ENCODE measurements around the gene OSR1. TPM values are rescaled to one million over a fixed set of nuclear protein-coding genes. Genes with fewer than 3 reads are reported as not detected.

Gene OSR1
- total and polyA plus RNA-seq, 10 donors: 0.04 to 1.4 (median 0.23) TPM; not detected in 5

DNA sequence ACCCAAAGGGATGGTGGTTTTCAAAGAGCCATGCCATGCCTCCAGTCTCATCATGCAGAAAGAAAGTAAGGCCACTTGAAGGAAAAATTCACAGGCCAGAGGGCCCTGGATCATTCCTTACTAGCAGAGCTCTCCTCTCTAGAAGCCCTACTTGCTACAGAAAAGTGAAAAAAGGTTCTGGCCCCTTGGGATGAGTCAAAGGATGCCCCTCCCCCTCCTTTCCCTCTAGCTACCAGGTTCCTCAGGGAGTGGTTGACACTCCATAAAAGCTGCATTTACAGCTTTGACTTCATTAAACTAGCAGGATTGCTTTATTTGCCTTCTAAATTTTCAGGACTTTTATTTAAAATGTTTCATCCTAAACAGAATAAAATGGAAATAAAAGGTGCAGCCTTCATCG lies 21.2 kb downstream of the OSR1 start:
- 92 to 100% (median 95%) methylated on average over 1 of the region's 1 CpG for WGBS, 5 donors
- Histone ChIP-seq H3K4me1 (no peaks in the 10 kb centered on the region), H3K4me3 (no peak overlapping the region), H3K36me3 (peaks cover 0 to 12% (median 0%) of the 10 kb centered on the region in 6 donors), H3K27ac (no peak overlapping the region), H3K27me3 (replicated peaks in 1 of 7) (no peaks in the 10 kb centered on the region), H3K9me3 (no peaks in the 10 kb centered on the region)
- intact Hi-C loops (cut with DNase I; ENCODE audit: low total_unique reads): no loop called here
- TF ChIP-seq, protein P1, sequence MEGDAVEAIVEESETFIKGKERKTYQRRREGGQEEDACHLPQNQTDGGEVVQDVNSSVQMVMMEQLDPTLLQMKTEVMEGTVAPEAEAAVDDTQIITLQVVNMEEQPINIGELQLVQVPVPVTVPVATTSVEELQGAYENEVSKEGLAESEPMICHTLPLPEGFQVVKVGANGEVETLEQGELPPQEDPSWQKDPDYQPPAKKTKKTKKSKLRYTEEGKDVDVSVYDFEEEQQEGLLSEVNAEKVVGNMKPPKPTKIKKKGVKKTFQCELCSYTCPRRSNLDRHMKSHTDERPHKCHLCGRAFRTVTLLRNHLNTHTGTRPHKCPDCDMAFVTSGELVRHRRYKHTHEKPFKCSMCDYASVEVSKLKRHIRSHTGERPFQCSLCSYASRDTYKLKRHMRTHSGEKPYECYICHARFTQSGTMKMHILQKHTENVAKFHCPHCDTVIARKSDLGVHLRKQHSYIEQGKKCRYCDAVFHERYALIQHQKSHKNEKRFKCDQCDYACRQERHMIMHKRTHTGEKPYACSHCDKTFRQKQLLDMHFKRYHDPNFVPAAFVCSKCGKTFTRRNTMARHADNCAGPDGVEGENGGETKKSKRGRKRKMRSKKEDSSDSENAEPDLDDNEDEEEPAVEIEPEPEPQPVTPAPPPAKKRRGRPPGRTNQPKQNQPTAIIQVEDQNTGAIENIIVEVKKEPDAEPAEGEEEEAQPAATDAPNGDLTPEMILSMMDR (IDR thresholded peaks at IDR 0.05 in 8 of 11, conservative IDR thresholded peaks at IDR 0.05 in 3 of 11): no peak
- TF ChIP-seq POLR2AphosphoS5 (IDR thresholded peaks at IDR 0.05) (no peak), POLR2A (IDR thresholded peaks at IDR 0.05) (no peak)
- no peak for DNase-seq

DNA sequence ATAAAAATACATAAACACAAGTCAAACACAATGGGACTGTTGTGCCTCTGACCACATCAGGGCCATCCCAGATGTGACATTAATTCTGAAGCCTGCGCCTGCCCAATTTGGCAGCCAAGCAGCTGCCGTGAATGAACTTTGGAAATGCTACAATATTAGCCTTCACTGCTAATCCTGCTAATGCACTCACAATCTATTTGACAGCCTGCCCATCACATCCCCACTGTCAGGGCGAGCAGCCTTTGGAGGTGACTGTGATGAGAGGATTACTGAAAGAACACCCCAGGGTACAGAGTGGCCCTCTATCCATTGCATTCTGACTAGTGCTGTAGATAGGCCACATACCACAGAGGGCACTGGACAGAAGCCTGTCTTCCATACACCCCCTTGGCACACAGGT lies 21.6 kb downstream of the OSR1 start:
- no peaks in the 10 kb centered on the region for H3K4me1 ChIP-seq
- 94 to 98% (median 95%) methylated on average over 3 of the region's 3 CpGs for WGBS, 5 donors
- H3K36me3 ChIP-seq: peaks cover 0 to 12% (median 0%) of the 10 kb centered on the region in 6 donors
- TF ChIP-seq, protein P1 (IDR thresholded peaks at IDR 0.05 in 8 of 11, conservative IDR thresholded peaks at IDR 0.05 in 3 of 11): no peak
- TF ChIP-seq POLR2A (IDR thresholded peaks at IDR 0.05) (no peak), POLR2AphosphoS5 (IDR thresholded peaks at IDR 0.05) (no peak)
- intact Hi-C loops (cut with DNase I; ENCODE audit: low total_unique reads): no loop called here
- H3K27ac ChIP-seq: no peak overlapping the region
- no peaks in the 10 kb centered on the region for H3K27me3 ChIP-seq (replicated peaks in 1 of 7)
- H3K9me3 ChIP-seq: no peaks in the 10 kb centered on the region
- DNase-seq: no peak
- H3K4me3 ChIP-seq: no peak overlapping the region

DNA sequence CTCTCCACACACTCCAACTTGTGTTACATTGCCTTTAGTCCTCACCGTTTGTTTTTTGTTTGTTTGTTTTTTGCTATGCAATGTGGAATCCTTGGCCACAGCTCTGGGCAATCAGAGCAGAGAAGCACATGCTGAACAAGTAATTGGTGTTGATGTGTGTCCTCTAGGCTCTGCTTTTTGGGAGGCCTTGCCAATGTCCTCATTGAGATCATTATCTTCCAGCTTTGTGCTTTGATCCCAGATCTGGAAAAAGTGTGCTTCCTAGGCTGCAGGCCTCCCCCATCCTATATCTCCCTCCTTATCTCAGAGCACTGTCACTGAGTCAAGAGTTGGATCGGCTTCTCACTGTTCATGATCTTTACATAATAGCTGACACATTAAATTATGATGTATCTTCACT lies 25.9 kb downstream of the OSR1 start:
- no peak for DNase-seq
- TF ChIP-seq POLR2AphosphoS5 (IDR thresholded peaks at IDR 0.05) (no peak), POLR2A (IDR thresholded peaks at IDR 0.05) (no peak)
- TF ChIP-seq, protein P1 (IDR thresholded peaks at IDR 0.05 in 8 of 11, conservative IDR thresholded peaks at IDR 0.05 in 3 of 11): no peak
- peaks cover 0 to 8% (median 0%) of the 10 kb centered on the region in 6 donors for H3K36me3 ChIP-seq
- no peak overlapping the region for H3K27ac ChIP-seq
- intact Hi-C loops (cut with DNase I; ENCODE audit: low total_unique reads): no loop called here
- no peaks in the 10 kb centered on the region for H3K27me3 ChIP-seq (replicated peaks in 1 of 7)
- H3K4me3 ChIP-seq: no peak overlapping the region
- WGBS, 5 donors: 63 to 75% (median 73%) methylated on average over 2 of the region's 2 CpGs
- H3K4me1 ChIP-seq: no peaks in the 10 kb centered on the region
- no peaks in the 10 kb centered on the region for H3K9me3 ChIP-seq

DNA sequence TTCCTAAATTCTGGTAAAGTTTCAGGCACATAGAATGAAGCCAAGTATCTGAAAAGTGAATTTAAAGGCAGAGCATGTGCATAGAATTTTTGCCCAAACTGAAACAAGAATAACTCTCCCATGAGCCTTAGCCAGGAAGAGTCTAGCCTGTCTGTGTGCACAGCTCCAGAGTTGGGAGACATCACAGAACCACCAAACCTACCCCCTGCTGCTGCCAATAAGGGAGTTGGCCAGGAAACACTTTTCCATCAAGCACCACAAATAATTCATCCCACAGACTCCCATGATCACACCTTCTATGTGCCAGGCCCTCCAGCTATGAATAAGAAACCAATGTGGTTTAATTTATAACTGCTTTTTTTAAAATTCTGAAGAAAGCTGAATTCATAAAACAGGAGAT lies 27.0 kb downstream of the OSR1 start:
- TF ChIP-seq POLR2AphosphoS5 (IDR thresholded peaks at IDR 0.05): no peak
- TF ChIP-seq, protein P1 (IDR thresholded peaks at IDR 0.05 in 8 of 11, conservative IDR thresholded peaks at IDR 0.05 in 3 of 11): no peak
- TF ChIP-seq POLR2A (IDR thresholded peaks at IDR 0.05): no peak
- Histone ChIP-seq H3K27me3 (replicated peaks in 1 of 7) (no peaks in the 10 kb centered on the region), H3K4me1 (no peaks in the 10 kb centered on the region), H3K4me3 (no peak overlapping the region), H3K27ac (no peak overlapping the region), H3K36me3 (no peaks in the 10 kb centered on the region), H3K9me3 (no peaks in the 10 kb centered on the region)
- no peak for DNase-seq
- intact Hi-C loops (cut with DNase I; ENCODE audit: low total_unique reads): no loop called here

Measured in spleen (tissue), 11 donors.